Trophoblast cell (in vitro differentiated cells and primary cell): Measurements from ENCODE around the gene ZBTB6.
"Not testable (repeated sequence)": the region's sequence is repeated elsewhere in the genome, so short reads cannot be mapped to it uniquely, and the experiment has no call there.

Experiments used
- DNase-seq, 2 donors: peaks; one replicate each; pipeline ENCODE4 v3.0.0-alpha.2; 2016
- H2AFZ ChIP-seq: 2 replicates; pipeline ENCODE4 v1.6.1; 2013; ENCODE audit warnings: low read length, moderate library complexity, mild to moderate bottlenecking; ENCODE audit not compliant: insufficient read depth, poor library complexity
- H2AK5ac ChIP-seq: 2 replicates; pipeline ENCODE4 v1.6.1; 2013; ENCODE audit warnings: mild to moderate bottlenecking, low read length
- H2BK120ac ChIP-seq: 2 replicates; pipeline ENCODE4 v1.6.1; 2013; ENCODE audit warnings: low read length, mild to moderate bottlenecking, moderate library complexity; ENCODE audit not compliant: insufficient read depth, poor library complexity
- H2BK12ac ChIP-seq: 2 replicates; pipeline ENCODE4 v1.6.1; 2013; ENCODE audit warnings: mild to moderate bottlenecking, low read length, moderate library complexity
- H2BK5ac ChIP-seq: 2 replicates; pipeline ENCODE4 v1.6.1; 2013; ENCODE audit warnings: low read length, low read depth, moderate library complexity, mild to moderate bottlenecking; ENCODE audit not compliant: poor library complexity
- H3K14ac ChIP-seq: 2 replicates; pipeline ENCODE4 v1.6.1; 2013; ENCODE audit warnings: mild to moderate bottlenecking, low read length
- H3K18ac ChIP-seq: 2 replicates; pipeline ENCODE4 v1.6.1; 2013; ENCODE audit warnings: mild to moderate bottlenecking, low read length
- H3K23ac ChIP-seq: 2 replicates; pipeline ENCODE4 v1.6.1; 2013; ENCODE audit warnings: low read length
- H3K27ac ChIP-seq: 2 replicates; pipeline ENCODE4 v1.5.1; 2013; ENCODE audit warnings: low read depth, mild to moderate bottlenecking, inconsistent platforms, low read length, moderate library complexity
- H3K27me3 ChIP-seq: 2 replicates; pipeline ENCODE4 v1.6.1; 2013; ENCODE audit warnings: inconsistent platforms, mild to moderate bottlenecking, low read length, moderate library complexity; ENCODE audit not compliant: insufficient read depth
- H3K36me3 ChIP-seq, 2 experiments: 1 replicate in 1 of 2; 2 replicates in 1 of 2; pipeline ENCODE4 v1.6.1; 2013; ENCODE audit warnings: low read length in 2 of 2, mild to moderate bottlenecking in 2 of 2, moderate library complexity in 1 of 2; ENCODE audit not compliant: insufficient read depth in 2 of 2, control insufficient read depth in 1 of 2
- H3K4ac ChIP-seq: 2 replicates; pipeline ENCODE4 v1.6.1; 2013; ENCODE audit warnings: low read depth, mild to moderate bottlenecking, low read length, moderate library complexity
- H3K4me1 ChIP-seq, 2 experiments: 1 replicate in 1 of 2; 2 replicates in 1 of 2; pipeline ENCODE4 v1.6.1; 2013; ENCODE audit warnings: low read length in 2 of 2, mild to moderate bottlenecking in 2 of 2, moderate library complexity in 1 of 2; ENCODE audit not compliant: insufficient read depth in 2 of 2, control insufficient read depth in 1 of 2
- H3K4me2 ChIP-seq: 2 replicates; pipeline ENCODE4 v1.6.1; 2013; ENCODE audit warnings: inconsistent platforms, mild to moderate bottlenecking, low read length, moderate library complexity
- H3K4me3 ChIP-seq: 2 replicates; pipeline ENCODE4 v1.5.1; 2013; ENCODE audit warnings: mild to moderate bottlenecking, low read depth, low read length, inconsistent platforms
- H3K79me1 ChIP-seq: one replicate; pipeline ENCODE4 v1.6.1; 2013; ENCODE audit warnings: low read length
- H3K79me2 ChIP-seq: 2 replicates; pipeline ENCODE4 v1.6.1; 2013; ENCODE audit warnings: low read length, mild to moderate bottlenecking; ENCODE audit not compliant: control insufficient read depth, insufficient read depth, poor library complexity
- H3K9ac ChIP-seq: 2 replicates; pipeline ENCODE4 v1.6.1; 2013; ENCODE audit warnings: mild to moderate bottlenecking, low read length
- H3K9me3 ChIP-seq: 2 replicates; pipeline ENCODE4 v1.6.1; 2013; ENCODE audit warnings: low read depth, mild to moderate bottlenecking, control low read depth, inconsistent platforms, low read length; ENCODE audit not compliant: insufficient read depth
- H4K12ac ChIP-seq: 2 replicates; pipeline ENCODE4 v1.6.1; 2013; ENCODE audit warnings: low read depth, mild to moderate bottlenecking, low read length, moderate library complexity
- H4K8ac ChIP-seq: 2 replicates; pipeline ENCODE4 v1.6.1; 2013; ENCODE audit warnings: low read depth, mild to moderate bottlenecking, low read length, moderate library complexity
- H4K91ac ChIP-seq: one replicate; pipeline ENCODE4 v1.6.1; 2013; ENCODE audit warnings: low read depth, mild to moderate bottlenecking, low read length, moderate library complexity
- WGBS: extraction: QIAGEN DNeasy Blood & Tissue Kit; methylation state at CpG from one replicate; pipeline ENCODE4 v1.1.7; 2013; ENCODE audit warnings: missing lambda C conversion rate; ENCODE audit not compliant: insufficient read length, insufficient coverage; ENCODE audit errors: extremely low coverage; 5-methylcytosine and 5-hydroxymethylcytosine counted together

The ZBTB6 gene

DNA sequence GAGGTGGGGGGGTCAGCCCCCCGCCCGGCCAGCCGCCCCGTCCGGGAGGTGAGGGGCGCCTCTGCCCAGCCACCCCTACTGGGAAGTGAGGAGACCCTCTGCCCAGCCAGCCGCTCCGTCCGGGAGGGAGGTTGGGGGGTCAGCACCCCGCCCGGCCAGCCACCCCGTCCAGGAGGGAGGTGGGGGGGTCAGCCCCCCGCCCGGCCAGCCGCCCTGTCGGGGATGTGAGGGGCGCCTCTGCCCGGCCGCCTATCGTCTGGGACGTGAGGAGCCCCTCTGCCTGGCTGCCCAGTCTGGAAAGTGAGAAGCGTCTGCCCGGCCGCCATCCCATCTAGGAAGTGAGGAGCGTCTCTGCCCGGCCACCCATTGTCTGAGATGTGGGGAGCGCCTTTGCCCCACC lies 45.8 kb downstream of the ZBTB6 start:
- H3K4me2 ChIP-seq, H3K14ac ChIP-seq, H2AK5ac ChIP-seq, H3K4me3 ChIP-seq, H3K9ac ChIP-seq, H2AFZ ChIP-seq, H2BK120ac ChIP-seq, H3K27ac ChIP-seq, H2BK5ac ChIP-seq, DNase-seq, H3K79me2 ChIP-seq, H3K27me3 ChIP-seq, H3K23ac ChIP-seq, H2BK12ac ChIP-seq, H4K8ac ChIP-seq, H3K18ac ChIP-seq, H3K4ac ChIP-seq, H4K12ac ChIP-seq, H3K79me1 ChIP-seq, H4K91ac ChIP-seq, H3K4me1 ChIP-seq, H3K9me3 ChIP-seq: not testable (repeated sequence)
- peaks cover 9 to 14% of the 10 kb centered on the region in 2 experiments for H3K36me3 ChIP-seq
- WGBS, result no CpG with 5 or more reads among the region's 27 CpGs

DNA sequence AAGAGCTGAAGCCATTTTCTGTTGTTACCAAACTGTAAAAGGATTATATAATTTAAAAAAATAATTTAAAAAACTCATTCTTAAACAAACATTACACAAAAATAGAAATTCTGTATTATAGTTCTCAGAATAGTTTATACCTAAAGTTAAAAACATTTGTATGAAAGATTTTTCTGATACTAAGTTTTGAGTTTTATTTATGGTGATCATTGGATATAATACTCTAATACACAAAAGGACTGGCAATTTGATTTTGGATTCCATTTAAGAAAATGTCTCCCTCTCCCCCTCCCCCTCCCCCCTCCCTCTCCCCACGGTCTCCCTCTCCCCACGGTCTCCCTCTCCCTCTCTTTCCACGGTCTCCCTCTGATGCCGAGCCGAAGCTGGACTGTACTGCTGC lies 47.0 kb downstream of the ZBTB6 start:
- H2BK5ac ChIP-seq, result no peak overlapping the region
- H3K14ac ChIP-seq, result no peak overlapping the region
- no peak overlapping the region for H2BK12ac ChIP-seq
- H3K79me1 ChIP-seq, result no peaks in the 10 kb centered on the region
- no peak overlapping the region for H3K4ac ChIP-seq
- no CpG with 5 or more reads among the region's 5 CpGs for WGBS
- H3K23ac ChIP-seq, result no peak overlapping the region
- H2AK5ac ChIP-seq, result no peak overlapping the region
- H3K4me1 ChIP-seq, result no peaks in the 10 kb centered on the region
- H3K4me3 ChIP-seq, result no peak overlapping the region
- H3K4me2 ChIP-seq, result no peak overlapping the region
- H3K27ac ChIP-seq, result no peak overlapping the region
- no peak overlapping the region for H4K12ac ChIP-seq
- no peak for DNase-seq
- H3K36me3 ChIP-seq, result peaks cover 10 to 14% of the 10 kb centered on the region in 2 experiments
- H4K8ac ChIP-seq, result no peak overlapping the region
- no peak overlapping the region for H4K91ac ChIP-seq
- no peak overlapping the region for H3K18ac ChIP-seq
- no peak overlapping the region for H2BK120ac ChIP-seq
- no peak overlapping the region for H3K9ac ChIP-seq
- H3K9me3 ChIP-seq, result no peaks in the 10 kb centered on the region
- H3K27me3 ChIP-seq, result no peaks in the 10 kb centered on the region
- no peak overlapping the region for H2AFZ ChIP-seq
- H3K79me2 ChIP-seq, result no peaks in the 10 kb centered on the region

- no peak for DNase-seq
- H3K4me1 ChIP-seq, result no peaks in the 10 kb centered on the region
- H3K9me3 ChIP-seq, result no peaks in the 10 kb centered on the region
- H2BK5ac ChIP-seq, result no peak overlapping the region
- H3K18ac ChIP-seq, result no peak overlapping the region
- H3K27me3 ChIP-seq, result no peaks in the 10 kb centered on the region
- peaks cover 13 to 14% of the 10 kb centered on the region in 2 experiments for H3K36me3 ChIP-seq
- H3K4me3 ChIP-seq, result no peak overlapping the region
- no peak overlapping the region for H3K9ac ChIP-seq
- no peak overlapping the region for H2AK5ac ChIP-seq
- H3K79me2 ChIP-seq, result no peaks in the 10 kb centered on the region
- H2AFZ ChIP-seq, result no peak overlapping the region
- no peak overlapping the region for H3K4ac ChIP-seq
- H4K12ac ChIP-seq, result no peak overlapping the region
- no peak overlapping the region for H3K27ac ChIP-seq
- no peak overlapping the region for H2BK12ac ChIP-seq
- H4K8ac ChIP-seq, result no peak overlapping the region
- WGBS, result no CpG with 5 or more reads among the region's 7 CpGs
- H3K79me1 ChIP-seq, result no peaks in the 10 kb centered on the region
- no peak overlapping the region for H3K14ac ChIP-seq
- H2BK120ac ChIP-seq, result no peak overlapping the region
- H3K4me2 ChIP-seq, result no peak overlapping the region
- no peak overlapping the region for H3K23ac ChIP-seq
- no peak overlapping the region for H4K91ac ChIP-seq
Observed at GRCh38 chr9:122865300-122865699, 47.8 kb downstream of the ZBTB6 start.

DNA sequence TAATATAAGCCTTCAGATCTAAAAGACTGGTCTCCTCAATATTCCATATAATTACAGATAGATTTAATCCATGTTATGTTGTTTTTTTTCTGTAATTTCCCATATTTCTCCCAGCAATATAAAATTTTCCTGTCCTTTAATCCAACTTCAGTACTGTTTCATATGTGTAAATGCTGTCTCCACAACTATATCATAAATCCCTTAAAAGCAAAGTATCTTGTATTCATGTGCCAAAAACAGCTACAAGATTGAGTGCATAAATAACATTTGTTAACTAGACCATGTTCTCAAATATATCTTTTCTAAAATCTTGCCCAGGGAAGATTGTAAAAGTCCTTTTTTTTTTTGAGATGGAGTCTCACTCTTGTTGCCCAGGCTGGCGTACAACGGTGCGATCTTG lies 49.7 kb downstream of the ZBTB6 start:
- no peak overlapping the region for H4K12ac ChIP-seq
- H3K14ac ChIP-seq, result no peak overlapping the region
- DNase-seq, result no peak
- no peak overlapping the region for H3K18ac ChIP-seq
- no peaks in the 10 kb centered on the region for H3K79me1 ChIP-seq
- no peak overlapping the region for H3K9ac ChIP-seq
- H3K23ac ChIP-seq, result no peak overlapping the region
- H2AFZ ChIP-seq, result no peak overlapping the region
- H2BK5ac ChIP-seq, result no peak overlapping the region
- H3K79me2 ChIP-seq, result no peaks in the 10 kb centered on the region
- no peak overlapping the region for H3K27ac ChIP-seq
- peaks cover 14% of the 10 kb centered on the region in 2 experiments for H3K36me3 ChIP-seq
- WGBS, result no CpG with 5 or more reads among the region's 3 CpGs
- no peak overlapping the region for H2BK12ac ChIP-seq
- H2BK120ac ChIP-seq, result no peak overlapping the region
- H3K4me1 ChIP-seq, result no peaks in the 10 kb centered on the region
- H3K4me3 ChIP-seq, result no peak overlapping the region
- H3K4me2 ChIP-seq, result no peak overlapping the region
- no peak overlapping the region for H3K4ac ChIP-seq
- H4K91ac ChIP-seq, result no peak overlapping the region
- no peak overlapping the region for H4K8ac ChIP-seq
- H2AK5ac ChIP-seq, result no peak overlapping the region
- H3K27me3 ChIP-seq, result no peaks in the 10 kb centered on the region
- H3K9me3 ChIP-seq, result peaks cover 3% of the 10 kb centered on the region
